OCI-LY3 (cell line): Measurements from ENCODE around the gene ZNF19.
A peak's percentile ranks its signal among the peaks of the same experiment; 100 is the strongest.

Source experiments
- H2AFZ ChIP-seq: fragments of 200-600, 300-600 bp; shearing (Covaris generic); 2 replicates; pipeline ENCODE4 v1.6.0; 2014; ENCODE audit warnings: antibody characterized with exemption, low read depth, low read length
- H3K27ac ChIP-seq: fragments of 200-600, 300-600 bp; sonication (generic); 2 replicates; pipeline ENCODE4 v1.5.1; 2014; ENCODE audit warnings: mild to moderate bottlenecking, low read length, moderate library complexity, mixed read lengths
- H3K27me3 ChIP-seq: fragments of 200-600, 300-600 bp; sonication (generic); 2 replicates; pipeline ENCODE4 v1.6.1; 2014; ENCODE audit warnings: low read depth, low read length, mixed read lengths
- H3K36me3 ChIP-seq: fragments of 200-600, 300-600 bp; sonication (generic); replicated peaks from 2 replicates; pipeline ENCODE3; 2014; ENCODE audit warnings: low read depth, low read length, mixed read lengths
- H3K4me1 ChIP-seq: fragments of 300-600, 200-600 bp; sonication (generic); 2 replicates; pipeline ENCODE4 v1.6.1; 2014; ENCODE audit warnings: low read length, mixed read lengths
- H3K4me2 ChIP-seq: fragments of 200-600, 300-600 bp; sonication (generic); 2 replicates; pipeline ENCODE4 v1.6.1; 2014; ENCODE audit warnings: low read length, mixed read lengths
- H3K4me3 ChIP-seq: fragments of 300-600, 200-600 bp; sonication (generic); 2 replicates; pipeline ENCODE4 v1.5.1; 2014; ENCODE audit warnings: antibody characterized with exemption, mild to moderate bottlenecking, low read length, moderate library complexity
- H3K79me2 ChIP-seq: fragments of 300-600, 200-600 bp; shearing (Covaris generic); 2 replicates; pipeline ENCODE4 v1.6.1; 2014; ENCODE audit warnings: mild to moderate bottlenecking, low read length, mixed read lengths
- H3K9ac ChIP-seq: fragments of 300-600, 200-600 bp; shearing (Covaris generic); 2 replicates; pipeline ENCODE4 v1.6.0; 2014; ENCODE audit warnings: mild to moderate bottlenecking, low read length, moderate library complexity
- H3K9me3 ChIP-seq: fragments of 200-600, 300-600 bp; shearing (Covaris generic); 2 replicates; pipeline ENCODE4 v1.6.1; 2014; ENCODE audit warnings: low read length, mixed read lengths; ENCODE audit not compliant: insufficient read depth
- H4K20me1 ChIP-seq: fragments of 200-600, 300-600 bp; sonication (generic); 2 replicates; pipeline ENCODE4 v1.6.1; 2016; ENCODE audit warnings: low read length, mixed read lengths; ENCODE audit not compliant: insufficient read depth
- EZH2phosphoT487 ChIP-seq: fragments of 200-600 bp; shearing (Covaris generic); IDR thresholded peaks from 2 replicates; pipeline ENCODE4 v1.6.1; 2018; ENCODE audit warnings: antibody characterized with exemption, mixed run types, low read depth
- TF ChIP-seq, protein P1 (sequence below): fragments of 200-600, 300-600 bp; sonication (generic); IDR thresholded peaks from 2 replicates; pipeline ENCODE4 v1.5.1; 2014; ENCODE audit warnings: antibody characterized with exemption, low read length, low read depth

Gene ZNF19

DNA sequence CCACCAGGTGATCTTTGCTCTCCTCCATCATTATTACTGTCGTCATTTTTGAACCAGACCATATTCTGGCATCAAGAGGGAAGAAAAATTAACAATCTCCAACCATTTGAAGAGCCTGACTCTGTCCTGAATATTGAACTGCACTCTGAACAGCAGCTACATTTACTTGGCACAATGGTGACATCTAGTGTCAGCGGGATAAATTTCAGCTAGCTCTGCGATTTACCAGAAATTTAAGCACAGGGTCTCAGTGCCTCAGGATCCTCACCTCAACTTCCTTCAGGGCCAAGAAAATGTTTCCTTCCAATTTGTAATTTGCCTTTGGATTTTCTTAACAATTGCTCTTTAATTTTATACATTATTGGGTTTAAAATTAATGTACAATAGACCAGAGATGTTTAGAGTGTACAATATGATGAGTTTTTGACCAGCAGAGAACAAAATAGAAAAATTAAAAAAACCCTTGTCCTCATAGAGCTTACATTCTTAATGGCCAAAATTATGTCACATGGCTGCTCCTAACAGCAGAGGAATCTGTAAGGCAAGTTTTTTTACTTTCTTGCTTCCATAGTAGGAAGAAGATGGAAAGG is 10.7 kb upstream of the ZNF19 start:
- H4K20me1 ChIP-seq: no peaks in the 10 kb centered on the region
- no peak overlapping the region for H3K27ac ChIP-seq
- no peaks in the 10 kb centered on the region for H3K27me3 ChIP-seq
- no peaks in the 10 kb centered on the region for H3K79me2 ChIP-seq
- no peak overlapping the region for H3K4me3 ChIP-seq
- H3K9me3 ChIP-seq: no peaks in the 10 kb centered on the region
- no peak overlapping the region for H2AFZ ChIP-seq
- H3K36me3 ChIP-seq: no peaks in the 10 kb centered on the region
- peaks cover under 1% of the 10 kb centered on the region for H3K4me1 ChIP-seq
- TF ChIP-seq, protein P1, sequence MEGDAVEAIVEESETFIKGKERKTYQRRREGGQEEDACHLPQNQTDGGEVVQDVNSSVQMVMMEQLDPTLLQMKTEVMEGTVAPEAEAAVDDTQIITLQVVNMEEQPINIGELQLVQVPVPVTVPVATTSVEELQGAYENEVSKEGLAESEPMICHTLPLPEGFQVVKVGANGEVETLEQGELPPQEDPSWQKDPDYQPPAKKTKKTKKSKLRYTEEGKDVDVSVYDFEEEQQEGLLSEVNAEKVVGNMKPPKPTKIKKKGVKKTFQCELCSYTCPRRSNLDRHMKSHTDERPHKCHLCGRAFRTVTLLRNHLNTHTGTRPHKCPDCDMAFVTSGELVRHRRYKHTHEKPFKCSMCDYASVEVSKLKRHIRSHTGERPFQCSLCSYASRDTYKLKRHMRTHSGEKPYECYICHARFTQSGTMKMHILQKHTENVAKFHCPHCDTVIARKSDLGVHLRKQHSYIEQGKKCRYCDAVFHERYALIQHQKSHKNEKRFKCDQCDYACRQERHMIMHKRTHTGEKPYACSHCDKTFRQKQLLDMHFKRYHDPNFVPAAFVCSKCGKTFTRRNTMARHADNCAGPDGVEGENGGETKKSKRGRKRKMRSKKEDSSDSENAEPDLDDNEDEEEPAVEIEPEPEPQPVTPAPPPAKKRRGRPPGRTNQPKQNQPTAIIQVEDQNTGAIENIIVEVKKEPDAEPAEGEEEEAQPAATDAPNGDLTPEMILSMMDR: peak; percentile 83
- TF ChIP-seq EZH2phosphoT487: no peak
- no peak overlapping the region for H3K4me2 ChIP-seq
- no peak overlapping the region for H3K9ac ChIP-seq

DNA sequence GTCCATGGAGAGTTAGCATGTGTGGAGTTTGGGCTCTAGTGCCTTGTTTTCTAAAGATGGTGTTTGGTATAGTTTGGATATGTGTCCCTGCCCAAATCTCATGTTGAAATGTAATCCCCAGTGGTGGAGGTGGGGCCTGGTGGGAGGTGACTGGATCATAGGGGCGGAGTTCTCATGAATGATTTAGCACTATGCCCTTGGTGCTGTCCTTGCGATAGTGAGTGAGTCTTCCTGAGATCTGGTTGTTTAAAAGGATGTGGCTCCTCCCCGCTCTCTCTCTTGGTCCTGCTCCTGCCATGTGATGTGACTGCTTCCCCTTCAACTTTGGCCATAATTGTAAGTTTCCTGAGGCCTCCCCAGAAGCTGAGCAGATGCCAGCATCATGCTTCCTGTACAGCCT is 8.9 kb upstream of the ZNF19 start:
- no peak overlapping the region for H3K4me3 ChIP-seq
- no peak for TF ChIP-seq EZH2phosphoT487
- TF ChIP-seq, protein P1: no peak
- no peak overlapping the region for H3K4me2 ChIP-seq
- H3K79me2 ChIP-seq: no peaks in the 10 kb centered on the region
- no peaks in the 10 kb centered on the region for H3K4me1 ChIP-seq
- no peak overlapping the region for H3K9ac ChIP-seq
- no peak overlapping the region for H3K27ac ChIP-seq
- no peaks in the 10 kb centered on the region for H4K20me1 ChIP-seq
- no peak overlapping the region for H2AFZ ChIP-seq
- H3K27me3 ChIP-seq: no peaks in the 10 kb centered on the region
- H3K36me3 ChIP-seq: no peaks in the 10 kb centered on the region
- no peaks in the 10 kb centered on the region for H3K9me3 ChIP-seq

DNA sequence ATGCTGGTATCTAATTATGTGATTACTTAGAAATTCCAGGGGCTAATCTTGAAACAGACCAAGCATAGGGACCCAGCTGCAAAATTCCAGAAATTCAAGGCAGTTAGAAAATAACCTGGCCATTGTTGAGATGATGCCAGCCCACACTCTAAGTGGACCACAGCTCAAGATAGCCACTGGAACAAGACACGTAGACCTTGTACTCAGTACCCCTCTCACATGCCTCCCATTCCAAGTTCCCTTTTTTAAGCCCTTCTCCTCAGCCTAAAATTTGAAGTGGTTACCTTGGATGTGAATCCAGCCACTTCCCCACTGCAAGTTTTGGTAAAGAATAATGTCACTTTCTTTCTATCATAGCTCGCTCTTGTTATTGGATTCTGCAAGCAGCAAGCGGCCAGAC is 4.1 kb upstream of the ZNF19 start:
- H3K4me1 ChIP-seq: no peaks in the 10 kb centered on the region
- no peak overlapping the region for H3K4me3 ChIP-seq
- H4K20me1 ChIP-seq: no peaks in the 10 kb centered on the region
- TF ChIP-seq, protein P1: no peak
- TF ChIP-seq EZH2phosphoT487: no peak
- H3K4me2 ChIP-seq: no peak overlapping the region
- H3K79me2 ChIP-seq: no peaks in the 10 kb centered on the region
- no peaks in the 10 kb centered on the region for H3K36me3 ChIP-seq
- H3K9me3 ChIP-seq: no peaks in the 10 kb centered on the region
- no peaks in the 10 kb centered on the region for H3K27me3 ChIP-seq
- no peak overlapping the region for H3K27ac ChIP-seq
- no peak overlapping the region for H3K9ac ChIP-seq
- no peak overlapping the region for H2AFZ ChIP-seq

DNA sequence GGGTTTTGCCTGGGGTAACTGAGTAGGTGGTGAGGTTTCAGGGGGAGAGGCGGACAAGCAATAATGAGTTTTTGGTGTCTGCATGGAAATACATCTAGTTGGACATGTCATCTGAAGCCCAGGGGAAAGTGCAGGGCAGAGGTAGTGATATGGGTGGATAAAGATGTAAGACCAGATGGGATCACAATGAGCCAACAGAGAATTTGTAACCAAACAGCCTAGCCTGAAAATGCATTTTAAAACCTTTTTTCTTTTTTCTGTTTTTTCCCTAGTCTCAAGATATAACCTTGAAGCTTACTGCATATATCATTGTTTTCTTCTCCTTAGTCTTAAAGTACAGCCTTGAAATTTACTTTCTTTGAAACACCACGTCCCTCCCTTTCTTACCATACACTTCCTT is 3.7 kb upstream of the ZNF19 start:
- no peak overlapping the region for H2AFZ ChIP-seq
- H4K20me1 ChIP-seq: no peaks in the 10 kb centered on the region
- no peak overlapping the region for H3K4me2 ChIP-seq
- H3K79me2 ChIP-seq: no peaks in the 10 kb centered on the region
- H3K36me3 ChIP-seq: no peaks in the 10 kb centered on the region
- H3K27me3 ChIP-seq: no peaks in the 10 kb centered on the region
- H3K4me1 ChIP-seq: no peaks in the 10 kb centered on the region
- TF ChIP-seq EZH2phosphoT487: no peak
- TF ChIP-seq, protein P1: no peak
- no peak overlapping the region for H3K9ac ChIP-seq
- no peaks in the 10 kb centered on the region for H3K9me3 ChIP-seq
- H3K27ac ChIP-seq: no peak overlapping the region
- H3K4me3 ChIP-seq: no peak overlapping the region
